GM19438 (cell line): Measurements from ENCODE around the gene CNNM3.
"Not testable (repeated sequence)": the region's sequence is repeated elsewhere in the genome, so short reads cannot be mapped to it uniquely, and the experiment has no call there.

Experiments
- ATAC-seq: cut with Tn5 transposase; IDR thresholded peaks from one replicate; pipeline ENCODE4 v1.9.1; 2021; ENCODE audit warnings: low read depth; ENCODE audit not compliant: unreplicated experiment

The CNNM3 gene

GRCh38 chr2:96816127-96816835 lies at the start of gene CNNM3:
Gene CNNM3, plus strand, starts transcription at chr2:96816268. Its CDS starts 10 bp downstream, at chr2:96816278.
- peak; percentile 88 for ATAC-seq

- no peak for ATAC-seq
Measured at GRCh38 chr2:96767135-96767871, 48.8 kb upstream of the CNNM3 start.

- no peak for ATAC-seq
Measured at GRCh38 chr2:96768083-96768561, 47.9 kb upstream of the CNNM3 start.

GRCh38 chr2:96769814-96770213 lies 46.3 kb upstream of the CNNM3 start:
- no peak for ATAC-seq

- ATAC-seq: no peak
Measured at GRCh38 chr2:96770442-96771202, 45.4 kb upstream of the CNNM3 start.

- ATAC-seq: no peak
Measured at GRCh38 chr2:96771796-96772618, 44.1 kb upstream of the CNNM3 start.

GRCh38 chr2:96772903-96773671 lies 43.0 kb upstream of the CNNM3 start:
- ATAC-seq: no peak

- ATAC-seq: no peak
Measured at GRCh38 chr2:96773922-96774321, 42.1 kb upstream of the CNNM3 start.

GRCh38 chr2:96775160-96775559 lies 40.9 kb upstream of the CNNM3 start:
- ATAC-seq: no peak

- ATAC-seq: no peak
Measured at GRCh38 chr2:96783388-96783787, 32.7 kb upstream of the CNNM3 start.

GRCh38 chr2:96787411-96787810 lies 28.7 kb upstream of the CNNM3 start:
- no peak for ATAC-seq

GRCh38 chr2:96788442-96789244 lies 27.4 kb upstream of the CNNM3 start:
- ATAC-seq: no peak

- no peak for ATAC-seq
Measured at GRCh38 chr2:96789245-96789617, 26.8 kb upstream of the CNNM3 start.

- ATAC-seq: no peak
Measured at GRCh38 chr2:96792772-96793749, 23.0 kb upstream of the CNNM3 start.

- no peak for ATAC-seq
Measured at GRCh38 chr2:96795076-96795475, 21.0 kb upstream of the CNNM3 start.

GRCh38 chr2:96796497-96796896 lies 19.6 kb upstream of the CNNM3 start:
- not testable (repeated sequence) for ATAC-seq

GRCh38 chr2:96797066-96797625 lies 18.9 kb upstream of the CNNM3 start:
- ATAC-seq: no peak
